ENCODE measurements around the gene NCAM1.

GRCh38 chr11:113141010-113141409, 179.8 kb downstream of the NCAM1 start:
- TF ChIP-seq CTCF (IDR thresholded peaks at IDR 0.05) (no peak), ZFX (IDR thresholded peaks at IDR 0.05; ENCODE audit: borderline replicate concordance) (no peak)

Data from 22Rv1 (cell line).